Thyroid gland (tissue), 4 donors: Measurements from ENCODE around the gene CCR8. TPM values are rescaled to one million over a fixed set of nuclear protein-coding genes. Genes with fewer than 3 reads are reported as not detected.

Experiments used
- DNase-seq, 2 donors: peaks; one replicate each; pipeline ENCODE4 v3.0.0-alpha.2; 2019
- H3K27ac ChIP-seq, 3 donors: fragments of 200-600 bp; sonication (generic); 1 replicate in 2 of 3; 2 replicates in 1 of 3; pipeline ENCODE4 v1.5.1; 2016 to 2019; ENCODE audit warnings: mild to moderate bottlenecking in 1 of 3, moderate library complexity in 1 of 3
- H3K27me3 ChIP-seq: fragments of 200-600 bp; sonication (generic); one replicate; pipeline ENCODE4 v1.5.1; 2019
- H3K36me3 ChIP-seq, 2 donors: fragments of 200-600 bp; sonication (generic); one replicate each; pipeline ENCODE4 v1.5.1; 2016 to 2019
- H3K4me1 ChIP-seq, 2 donors: fragments of 200-600 bp; sonication (generic); one replicate each; pipeline ENCODE4 v1.5.1; 2017 to 2019
- H3K4me3 ChIP-seq, 3 donors: fragments of 200-600 bp; sonication (generic); replicated peaks in 1 of 3; 1 replicate in 2 of 3; 2 replicates in 1 of 3; pipeline ENCODE4 v1.5.1; 2016; ENCODE audit warnings: mild to moderate bottlenecking in 1 of 3
- H3K9me3 ChIP-seq: fragments of 200-600 bp; sonication (generic); one replicate; pipeline ENCODE4 v1.5.1; 2017
- CTCF ChIP-seq, 6 experiments: fragments of 200-600 bp in 3 of 6; fragments of 450-650 bp in 3 of 6; sonication (generic) in 3 of 6; IDR thresholded peaks; one replicate each; pipeline ENCODE4 v1.5.1; 2016 to 2019; ENCODE audit warnings: antibody characterized with exemption in 6 of 6, mild to moderate bottlenecking in 2 of 6, inconsistent platforms in 1 of 6, moderate library complexity in 1 of 6
- POLR2A ChIP-seq, 2 donors: fragments of 450-650 bp; IDR thresholded peaks; one replicate each; pipeline ENCODE4 v1.6.1; 2017; ENCODE audit warnings: antibody characterized with exemption in 2 of 2, mild to moderate bottlenecking in 2 of 2, moderate library complexity in 1 of 2
- WGBS, 2 donors: methylation state at CpG; one replicate each; pipeline ENCODE4 v1.1.5; 2017; 5-methylcytosine and 5-hydroxymethylcytosine counted together
- intact Hi-C: fragments of 100-400 bp; cut with DNase I; formaldehyde crosslinking; loops from one replicate; pipeline ENCODE4 v1.15.1; 2023
- total RNA-seq, 4 donors: library from RNA; depleted of rRNA; stranded (reverse); fragments of >200 nt; gene quantifications; one replicate each; pipeline ENCODE4 v1.2.3, GENCODE V29; 2016

The CCR8 gene
- not detected for total RNA-seq

- TF ChIP-seq CTCF (IDR thresholded peaks at IDR 0.05) (no peak), POLR2A (IDR thresholded peaks at IDR 0.05) (no peak)
- DNase-seq = no peak
- no peaks in the 10 kb centered on the region for H3K9me3 ChIP-seq
- intact Hi-C loops = no loop called here
- no peak within 1 kb of the TSS for H3K4me3 ChIP-seq
- H3K27me3 ChIP-seq = no peaks in the 10 kb centered on the region
- no peaks in the 10 kb centered on the region for H3K4me1 ChIP-seq
- WGBS, 2 donors = 86 to 92% methylated on average over 1 of the region's 1 CpG
- no peak within 1 kb of the TSS for H3K27ac ChIP-seq
- no peaks in the 10 kb centered on the region for H3K36me3 ChIP-seq
Measured at GRCh38 chr3:39329493-39329892, at the start of gene CCR8. Gene CCR8, plus strand, starts transcription at chr3:39329709. Its CDS starts 2,623 bp downstream, at chr3:39332332.

GRCh38 chr3:39279745-39280517, 49.6 kb upstream of the CCR8 start, which contains the start of gene CX3CR1:
Gene CX3CR1, minus strand, starts transcription at chr3:39280036. Its CDS starts 13,527 bp downstream, at chr3:39266509.
- 50 to 74% methylated on average over 4 to 5 of the region's 5 CpGs for WGBS, 2 donors
- H3K4me1 ChIP-seq = no peaks in the 10 kb centered on the region
- H3K36me3 ChIP-seq = no peaks in the 10 kb centered on the region
- TF ChIP-seq CTCF (IDR thresholded peaks at IDR 0.05) (no peak), POLR2A (IDR thresholded peaks at IDR 0.05) (no peak)
- no peak for DNase-seq
- no peaks in the 10 kb centered on the region for H3K9me3 ChIP-seq
- intact Hi-C loops = loop anchor here (5.0 kb wide), 1 partner anchor 158 kb away; no protein-coding TSS in a partner anchor
- no peak within 1 kb of the TSS for H3K27ac ChIP-seq
- H3K27me3 ChIP-seq = no peaks in the 10 kb centered on the region
- H3K4me3 ChIP-seq = no peak within 1 kb of the TSS

- Histone ChIP-seq H3K4me1 (no peaks in the 10 kb centered on the region), H3K9me3 (no peaks in the 10 kb centered on the region), H3K4me3 (no peak overlapping the region), H3K36me3 (no peaks in the 10 kb centered on the region), H3K27ac (no peak overlapping the region), H3K27me3 (no peaks in the 10 kb centered on the region)
- no peak for DNase-seq
- 98 to 100% methylated on average over 5 of the region's 5 CpGs for WGBS, 2 donors
- TF ChIP-seq CTCF (IDR thresholded peaks at IDR 0.05) (no peak), POLR2A (IDR thresholded peaks at IDR 0.05) (no peak)
- intact Hi-C loops = loop anchor here (5.0 kb wide), 1 partner anchor 158 kb away; no protein-coding TSS in a partner anchor
Measured at GRCh38 chr3:39280571-39280970, 48.9 kb upstream of the CCR8 start.

GRCh38 chr3:39281533-39281932, 48.0 kb upstream of the CCR8 start:
- 76% methylated on average over 9 of the region's 9 CpGs for WGBS, 2 donors
- DNase-seq = no peak
- H3K27ac ChIP-seq = no peak overlapping the region
- no peaks in the 10 kb centered on the region for H3K36me3 ChIP-seq
- H3K9me3 ChIP-seq = no peaks in the 10 kb centered on the region
- no peaks in the 10 kb centered on the region for H3K27me3 ChIP-seq
- TF ChIP-seq POLR2A (IDR thresholded peaks at IDR 0.05) (no peak), CTCF (IDR thresholded peaks at IDR 0.05) (no peak)
- H3K4me3 ChIP-seq = no peak overlapping the region
- no peaks in the 10 kb centered on the region for H3K4me1 ChIP-seq
- intact Hi-C loops = loop anchor here (5.0 kb wide), 1 partner anchor 159 kb away; no protein-coding TSS in a partner anchor

- TF ChIP-seq POLR2A (IDR thresholded peaks at IDR 0.05) = no peak
- TF ChIP-seq CTCF (IDR thresholded peaks at IDR 0.05) = no peak
- H3K36me3 ChIP-seq = no peaks in the 10 kb centered on the region
- intact Hi-C loops = loop anchor here (5.0 kb wide), 1 partner anchor 160 kb away; no protein-coding TSS in a partner anchor
- no peaks in the 10 kb centered on the region for H3K4me1 ChIP-seq
- no peak for DNase-seq
- no peaks in the 10 kb centered on the region for H3K9me3 ChIP-seq
- WGBS, 2 donors = 68 to 74% methylated on average over 5 to 6 of the region's 6 CpGs
- H3K27ac ChIP-seq = no peak overlapping the region
- H3K4me3 ChIP-seq = no peak overlapping the region
- no peaks in the 10 kb centered on the region for H3K27me3 ChIP-seq
Measured at GRCh38 chr3:39282057-39282456, 47.5 kb upstream of the CCR8 start.
